Osteoblast (primary cell): Measurements from ENCODE around the gene ZFY. TPM values are rescaled to one million over a fixed set of nuclear protein-coding genes. Genes with fewer than 3 reads are reported as not detected.
"Not testable (repeated sequence)": the region's sequence is repeated elsewhere in the genome, so short reads cannot be mapped to it uniquely, and the experiment has no call there.

ENCODE experiments used
- DNase-seq: peaks from one replicate; pipeline ENCODE4 v3.0.0; 2011; ENCODE audit warnings: low spot score, mixed read lengths; ENCODE audit not compliant: insufficient read length; ENCODE audit errors: missing footprints
- H2AFZ ChIP-seq: 2 replicates; pipeline ENCODE4 v1.6.0; 2011; ENCODE audit warnings: mild to moderate bottlenecking, low read length
- H3K27ac ChIP-seq: 2 replicates; pipeline ENCODE4 v1.5.1; 2011; ENCODE audit warnings: mild to moderate bottlenecking, low read depth, low read length, moderate library complexity
- H3K27me3 ChIP-seq: 2 replicates; pipeline ENCODE4 v1.6.0; 2012; ENCODE audit warnings: mild to moderate bottlenecking, control low read depth, inconsistent platforms, low read length, moderate library complexity; ENCODE audit not compliant: insufficient read depth
- H3K36me3 ChIP-seq: 2 replicates; pipeline ENCODE4 v1.5.1; 2011; ENCODE audit warnings: mild to moderate bottlenecking, low read length, control low read depth, moderate library complexity; ENCODE audit not compliant: insufficient read depth
- H3K4me1 ChIP-seq: 2 replicates; pipeline ENCODE4 v1.5.1; 2011; ENCODE audit warnings: mild to moderate bottlenecking, low read length, control low read depth, moderate library complexity; ENCODE audit not compliant: insufficient read depth
- H3K4me2 ChIP-seq: 2 replicates; pipeline ENCODE4 v1.6.0; 2011; ENCODE audit warnings: mild to moderate bottlenecking, low read length; ENCODE audit not compliant: insufficient read depth
- H3K4me3 ChIP-seq: fragments of 200-600 bp; sonication (generic); 3 replicates; pipeline ENCODE4 v1.5.1; 2012; ENCODE audit warnings: mild to moderate bottlenecking, low read length, inconsistent platforms; ENCODE audit not compliant: insufficient read depth
- H3K79me2 ChIP-seq: 2 replicates; pipeline ENCODE4 v1.6.0; 2012; ENCODE audit warnings: mild to moderate bottlenecking, low read length, control low read depth, inconsistent platforms; ENCODE audit not compliant: insufficient read depth
- H3K9me3 ChIP-seq: 2 replicates; pipeline ENCODE4 v1.5.1; 2011; ENCODE audit warnings: low read depth, low read length, control low read depth
- H4K20me1 ChIP-seq: 2 replicates; pipeline ENCODE4 v1.6.0; 2012; ENCODE audit warnings: mild to moderate bottlenecking, low read length, control low read depth; ENCODE audit not compliant: insufficient read depth
- CTCF ChIP-seq: IDR thresholded peaks from 2 replicates; pipeline ENCODE4 v1.5.1; 2011; ENCODE audit warnings: mild to moderate bottlenecking, low read depth, low read length, moderate library complexity; ENCODE audit errors: extremely low read depth
- total RNA-seq: library from RNA; depleted of rRNA; stranded (reverse); fragments of >200 nt; gene quantifications from 2 replicates; pipeline ENCODE4 v1.2.3, GENCODE V29; 2012

Gene ZFY
- total RNA-seq, 1 donor, result 21.7 TPM

DNA sequence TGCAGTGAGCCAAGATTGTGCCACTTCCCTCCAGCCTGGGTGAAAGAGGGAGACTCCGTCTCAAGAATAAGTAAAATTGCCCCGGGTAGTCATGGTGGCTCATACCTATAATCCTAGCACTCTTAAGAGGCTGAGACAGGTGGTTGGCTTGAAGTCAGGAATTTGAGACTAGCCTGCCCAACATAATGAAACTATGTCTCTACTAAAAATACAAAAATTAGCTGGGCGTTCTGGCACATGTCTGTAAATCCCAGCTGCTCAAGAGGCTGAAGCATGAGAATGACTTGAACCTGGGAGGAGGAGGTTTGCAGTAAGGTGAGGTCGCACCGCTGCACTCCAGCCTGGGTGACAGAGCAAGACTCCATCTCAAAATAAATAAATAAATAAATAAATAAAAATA lies 49.3 kb downstream of the ZFY start:
- no peaks in the 10 kb centered on the region for H3K79me2 ChIP-seq
- TF ChIP-seq CTCF, result no peak
- no peak overlapping the region for H3K4me2 ChIP-seq
- H3K36me3 ChIP-seq, result no peaks in the 10 kb centered on the region
- H3K27me3 ChIP-seq, result no peaks in the 10 kb centered on the region
- H3K9me3 ChIP-seq, result no peaks in the 10 kb centered on the region
- H4K20me1 ChIP-seq, result no peaks in the 10 kb centered on the region
- H2AFZ ChIP-seq, result no peak overlapping the region
- H3K4me1 ChIP-seq, result no peaks in the 10 kb centered on the region
- no peak for DNase-seq
- H3K27ac ChIP-seq, result no peak overlapping the region
- H3K4me3 ChIP-seq, result no peak overlapping the region

- not testable (repeated sequence) for DNase-seq
Observed at GRCh38 chrY:2987178-2987577, 52.0 kb downstream of the ZFY start.

DNA sequence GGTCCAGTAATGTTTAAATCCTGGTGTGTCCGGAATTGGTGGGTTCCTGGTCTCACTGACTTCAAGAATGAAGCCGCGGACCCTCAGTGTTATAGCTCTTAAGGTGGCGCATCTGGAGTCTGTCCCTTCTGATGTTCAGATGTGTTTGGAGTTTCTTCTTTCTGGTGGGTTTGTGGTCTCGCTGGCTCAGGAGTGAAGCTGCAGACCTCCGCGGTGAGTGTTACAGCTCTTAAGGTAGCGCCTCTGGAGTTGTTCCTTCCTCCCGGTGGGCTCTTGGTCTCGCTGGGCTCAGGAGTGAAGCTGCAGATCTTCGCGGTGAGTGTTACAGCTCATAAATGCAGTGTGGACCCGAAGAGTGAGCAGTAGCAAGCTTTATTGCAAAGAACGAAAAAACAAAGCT lies 62.2 kb downstream of the ZFY start:
- H3K27ac ChIP-seq, H3K27me3 ChIP-seq, H3K4me2 ChIP-seq, H3K9me3 ChIP-seq, H3K4me3 ChIP-seq, H3K79me2 ChIP-seq, H2AFZ ChIP-seq, H3K4me1 ChIP-seq, H3K36me3 ChIP-seq, DNase-seq, H4K20me1 ChIP-seq: not testable (repeated sequence)

More at GRCh38 chrY:2987178-2987577, 52.0 kb downstream of the ZFY start:
- not testable (repeated sequence) for H3K36me3 ChIP-seq, H4K20me1 ChIP-seq, H3K27me3 ChIP-seq, H3K9me3 ChIP-seq, H3K27ac ChIP-seq, H3K4me1 ChIP-seq, H3K79me2 ChIP-seq, H2AFZ ChIP-seq, H3K4me2 ChIP-seq, H3K4me3 ChIP-seq

DNA sequence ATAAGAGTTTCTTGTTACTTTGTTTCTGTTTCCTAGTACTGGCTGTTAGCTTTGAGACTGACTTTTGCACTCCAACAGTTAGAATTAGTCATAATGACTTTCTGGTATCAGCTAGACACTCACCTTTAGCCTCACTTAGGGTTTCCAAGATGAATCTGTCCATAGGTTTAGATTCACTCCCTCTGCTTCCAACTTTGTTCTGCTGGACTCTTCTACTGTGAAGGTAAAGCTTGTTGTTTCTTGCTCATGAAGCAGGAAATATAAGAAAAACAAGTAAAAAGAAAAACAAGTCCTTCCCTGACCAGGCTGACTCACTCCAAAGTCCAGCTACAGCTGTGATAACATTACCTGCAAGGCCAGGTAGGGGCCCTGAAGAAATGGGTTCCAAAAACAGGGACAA lies 67.0 kb downstream of the ZFY start:
- no peak overlapping the region for H2AFZ ChIP-seq
- H3K4me3 ChIP-seq, result no peak overlapping the region
- no peak for TF ChIP-seq CTCF
- no peak overlapping the region for H3K27ac ChIP-seq
- no peaks in the 10 kb centered on the region for H4K20me1 ChIP-seq
- no peaks in the 10 kb centered on the region for H3K27me3 ChIP-seq
- no peak for DNase-seq
- no peaks in the 10 kb centered on the region for H3K79me2 ChIP-seq
- H3K4me2 ChIP-seq, result no peak overlapping the region
- no peaks in the 10 kb centered on the region for H3K9me3 ChIP-seq
- H3K36me3 ChIP-seq, result no peaks in the 10 kb centered on the region
- no peaks in the 10 kb centered on the region for H3K4me1 ChIP-seq

DNA sequence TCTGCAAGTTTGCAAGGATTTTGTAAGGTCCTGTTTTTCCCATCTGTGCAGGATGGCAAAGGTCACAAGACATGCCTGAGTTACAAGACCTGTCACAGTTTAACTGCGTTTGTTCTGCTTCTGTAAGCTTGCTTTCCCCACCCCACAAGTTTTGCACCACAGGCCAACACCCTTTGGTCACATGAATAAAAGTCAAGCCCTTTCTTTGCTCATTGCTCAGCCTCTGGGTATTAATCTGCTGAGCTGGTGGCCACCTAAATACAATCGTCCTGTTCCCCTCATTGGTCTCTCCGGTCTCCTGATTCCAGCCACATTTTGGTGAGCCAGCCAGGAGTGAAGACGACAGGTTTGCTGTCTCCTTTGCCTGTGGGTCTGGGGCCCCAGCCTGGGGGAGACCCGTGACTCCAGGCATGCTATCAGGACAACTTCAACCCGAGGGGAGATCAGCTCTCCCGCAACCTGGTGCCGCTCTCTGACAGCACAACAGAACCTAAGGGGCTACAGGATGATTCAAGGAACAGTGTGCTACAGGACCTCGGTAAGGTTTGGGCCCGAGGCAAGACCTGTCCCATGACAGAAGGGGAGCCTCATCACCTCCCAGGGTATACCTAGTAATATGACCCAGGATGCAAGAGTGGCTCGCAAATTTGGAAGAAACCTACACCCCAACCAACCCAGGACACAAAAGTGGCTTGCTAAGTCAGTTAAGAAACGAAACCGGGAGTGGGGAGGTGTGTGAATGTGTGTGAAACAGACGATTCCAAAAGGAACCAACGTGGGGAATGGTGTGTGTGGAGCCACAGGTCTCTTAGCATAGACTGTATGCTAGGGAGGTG lies 67.7 kb downstream of the ZFY start:
- Histone ChIP-seq H3K4me2 (no peak overlapping the region), H3K4me3 (no peak overlapping the region), H3K4me1 (no peaks in the 10 kb centered on the region), H2AFZ (no peak overlapping the region), H4K20me1 (no peaks in the 10 kb centered on the region), H3K36me3 (no peaks in the 10 kb centered on the region), H3K27ac (no peak overlapping the region), H3K9me3 (no peaks in the 10 kb centered on the region), H3K27me3 (no peaks in the 10 kb centered on the region), H3K79me2 (no peaks in the 10 kb centered on the region)
- no peak for DNase-seq
- TF ChIP-seq CTCF, result no peak
